Right lung (tissue), 5 donors: ENCODE measurements around the gene PIGU. TPM values are rescaled to one million over a fixed set of nuclear protein-coding genes. Genes with fewer than 3 reads are reported as not detected.
"Not testable (repeated sequence)": the region's sequence is repeated elsewhere in the genome, so short reads cannot be mapped to it uniquely, and the experiment has no call there.

Experiments used
- DNase-seq, 2 donors: peaks; one replicate each; pipeline ENCODE4 v3.0.0-alpha.2; 2013
- polyA plus RNA-seq, 5 donors: library from polyadenylated mRNA; unstranded; fragments of 120-200 nt; gene quantifications; one replicate each; pipeline versions ENCODE4 v1.2.1 to v1.2.3, GENCODE V29; 2013; ENCODE audit warnings: inconsistent platforms in 1 of 5, low replicate concordance in 1 of 5; ENCODE audit not compliant: insufficient read length in 5 of 5, insufficient read depth in 1 of 5

PIGU gene
- polyA plus RNA-seq, 5 donors, result 31.2 to 40.4 (median 35.2) TPM

DNA sequence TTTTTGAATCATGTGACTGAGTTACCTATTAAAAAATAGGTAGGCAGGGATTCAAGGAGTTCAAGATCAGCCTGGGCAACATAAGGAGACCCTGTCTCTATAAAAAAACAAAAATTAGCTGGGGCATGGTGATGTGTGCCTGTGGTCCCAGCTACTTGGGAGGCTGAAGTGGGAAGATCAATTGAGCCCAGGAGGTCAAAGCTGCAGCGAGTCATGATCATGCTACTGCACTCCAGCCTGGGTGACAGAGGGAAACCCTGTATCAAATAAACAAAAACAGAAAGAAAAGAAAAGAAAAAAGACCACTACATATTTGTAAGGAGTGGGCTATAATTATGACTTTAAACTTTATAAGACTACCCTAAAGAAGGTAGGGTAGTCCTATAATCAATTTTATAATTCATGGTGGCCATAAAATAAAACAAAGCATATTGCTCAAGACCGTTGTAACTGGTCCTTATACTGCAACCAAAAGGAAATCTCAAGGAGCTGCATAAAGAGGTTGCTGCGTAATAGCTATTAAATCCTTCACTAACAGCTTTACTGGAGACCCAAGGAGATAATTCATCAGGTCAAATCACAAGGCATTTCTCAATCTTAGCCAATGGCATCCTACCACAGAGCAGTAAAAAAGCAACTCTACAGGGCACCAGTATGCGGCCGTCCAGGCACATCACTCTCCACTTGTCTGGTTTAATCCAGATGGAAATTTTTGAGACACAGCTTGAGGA, 13.5 kb downstream of the PIGU start:
- no peak for DNase-seq

- DNase-seq, result not testable (repeated sequence)
Measured at GRCh38 chr20:34661811-34662210, 15.1 kb downstream of the PIGU start.

- DNase-seq, result not testable (repeated sequence)
Measured at GRCh38 chr20:34658654-34659053, 18.2 kb downstream of the PIGU start.

DNA sequence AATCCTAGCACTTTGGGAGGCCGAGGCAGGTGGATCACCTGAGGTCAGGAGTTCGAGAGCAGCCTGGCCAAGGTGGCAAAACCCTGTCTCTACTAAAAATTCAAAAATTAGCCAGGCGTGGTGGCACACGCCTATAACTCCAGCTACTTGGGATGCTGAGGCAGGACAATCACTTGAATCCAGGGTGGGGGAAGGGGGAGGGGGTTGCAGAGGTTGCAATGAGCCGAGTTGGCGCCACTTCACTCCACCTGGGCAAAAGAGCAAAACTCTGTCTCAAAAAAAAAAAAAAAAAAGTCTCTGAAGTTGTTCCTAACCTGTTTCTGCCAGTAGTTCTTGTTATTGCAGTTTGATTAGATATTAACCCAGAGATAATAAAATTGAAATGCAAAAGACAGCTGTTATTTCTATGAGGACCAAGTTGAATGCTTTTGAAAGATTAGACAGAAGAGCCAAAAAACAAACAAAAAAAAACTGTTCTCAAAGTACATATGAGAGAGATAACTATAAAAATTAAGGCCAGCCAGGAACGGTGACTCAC, 22.6 kb downstream of the PIGU start:
- no peak for DNase-seq

GRCh38 chr20:34651200-34651599, 25.7 kb downstream of the PIGU start:
- no peak for DNase-seq

DNA sequence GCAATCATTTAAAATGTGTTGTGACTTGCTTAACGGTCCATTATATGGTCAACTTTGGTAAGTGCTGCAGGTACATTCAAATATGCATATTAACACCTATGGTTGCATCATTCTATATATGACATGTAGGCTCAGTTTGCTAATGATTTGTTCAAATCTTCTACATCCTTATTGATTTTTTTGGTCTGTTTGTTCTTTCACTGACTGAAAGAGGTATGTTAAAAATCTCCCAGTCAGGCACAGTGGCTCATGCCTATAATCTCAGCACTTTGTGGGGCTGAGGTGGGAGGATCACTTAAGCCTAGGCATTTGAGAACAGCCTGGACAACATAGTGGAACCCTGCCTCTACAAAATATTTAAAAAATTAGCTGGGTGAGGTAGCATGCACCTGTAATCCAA, 29.2 kb downstream of the PIGU start:
- no peak for DNase-seq

GRCh38 chr20:34644951-34645350, 31.9 kb downstream of the PIGU start:
- DNase-seq, result no peak

GRCh38 chr20:34644345-34644744, 32.5 kb downstream of the PIGU start:
- no peak for DNase-seq

DNA sequence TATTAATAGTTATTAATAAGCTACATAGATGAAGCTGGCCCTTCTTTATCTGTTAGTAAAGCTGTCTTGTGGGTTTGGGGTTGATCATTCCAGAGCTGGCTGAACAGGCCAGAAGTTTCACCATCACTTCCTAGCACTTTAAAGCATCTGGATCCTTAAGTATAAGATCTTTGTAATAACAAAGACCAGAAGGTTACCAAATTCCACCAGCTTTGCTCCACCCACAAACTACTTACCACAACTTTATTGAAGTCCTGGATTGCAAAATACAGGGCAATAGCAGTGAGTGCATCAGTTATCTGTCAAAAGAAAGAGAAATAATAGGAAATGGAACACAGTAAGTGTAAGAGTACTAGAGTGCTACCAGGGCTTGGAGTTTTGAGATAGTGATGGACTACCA, 33.0 kb downstream of the PIGU start:
- DNase-seq, result no peak

DNA sequence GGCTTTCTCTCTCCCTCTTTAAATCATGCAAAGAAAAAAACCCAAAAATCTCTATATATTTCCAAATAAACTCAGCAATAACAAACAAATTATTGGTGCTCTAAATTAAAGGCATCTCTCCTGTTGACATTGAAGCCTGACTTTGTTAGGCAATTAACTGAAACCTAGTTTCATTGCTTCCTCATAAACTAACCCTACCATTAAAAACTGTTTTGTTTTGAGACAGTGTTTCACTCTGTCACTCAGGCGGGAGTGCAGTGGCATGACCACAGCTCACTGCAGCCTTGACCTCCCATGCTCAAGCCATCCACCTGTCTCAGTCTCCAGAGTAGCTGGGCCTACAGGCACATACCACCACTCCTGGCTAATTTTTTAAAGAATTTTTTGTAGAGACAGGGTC, 34.9 kb downstream of the PIGU start:
- DNase-seq, result no peak

GRCh38 chr20:34639755-34640222, 37.1 kb downstream of the PIGU start:
- no peak for DNase-seq

DNA sequence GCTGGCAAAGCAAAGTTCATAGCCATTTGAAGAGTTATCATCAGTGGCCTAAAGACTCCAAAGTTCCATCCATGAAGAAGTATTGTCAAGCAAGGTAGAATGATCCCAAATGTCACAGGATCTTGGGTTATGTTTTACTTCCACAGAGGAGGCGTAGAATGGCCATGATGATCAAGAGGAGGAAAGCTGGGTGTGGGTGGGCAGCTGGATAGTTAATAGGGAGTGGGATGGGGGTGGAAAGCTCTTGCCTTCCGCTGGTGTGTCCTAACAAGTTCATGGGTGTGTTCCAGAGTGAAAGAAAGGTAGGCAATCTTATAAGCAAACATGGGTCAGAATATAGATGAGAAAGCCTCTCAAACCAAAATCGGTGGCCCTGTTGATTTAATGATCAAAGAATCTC, 38.4 kb downstream of the PIGU start:
- DNase-seq, result no peak

DNA sequence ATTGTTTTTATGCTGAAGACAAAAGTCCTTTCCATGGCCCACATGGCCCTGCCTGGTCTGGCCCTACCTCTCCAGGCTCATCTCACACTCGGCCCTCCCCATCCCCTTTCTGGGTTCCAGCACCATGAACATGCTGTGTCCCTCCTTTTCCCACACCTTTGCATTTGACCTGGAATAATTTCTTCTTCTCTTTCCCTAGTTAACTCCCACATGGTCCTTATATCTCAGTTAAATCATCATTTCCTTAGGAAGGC, 38.9 kb downstream of the PIGU start:
- DNase-seq, result no peak

DNA sequence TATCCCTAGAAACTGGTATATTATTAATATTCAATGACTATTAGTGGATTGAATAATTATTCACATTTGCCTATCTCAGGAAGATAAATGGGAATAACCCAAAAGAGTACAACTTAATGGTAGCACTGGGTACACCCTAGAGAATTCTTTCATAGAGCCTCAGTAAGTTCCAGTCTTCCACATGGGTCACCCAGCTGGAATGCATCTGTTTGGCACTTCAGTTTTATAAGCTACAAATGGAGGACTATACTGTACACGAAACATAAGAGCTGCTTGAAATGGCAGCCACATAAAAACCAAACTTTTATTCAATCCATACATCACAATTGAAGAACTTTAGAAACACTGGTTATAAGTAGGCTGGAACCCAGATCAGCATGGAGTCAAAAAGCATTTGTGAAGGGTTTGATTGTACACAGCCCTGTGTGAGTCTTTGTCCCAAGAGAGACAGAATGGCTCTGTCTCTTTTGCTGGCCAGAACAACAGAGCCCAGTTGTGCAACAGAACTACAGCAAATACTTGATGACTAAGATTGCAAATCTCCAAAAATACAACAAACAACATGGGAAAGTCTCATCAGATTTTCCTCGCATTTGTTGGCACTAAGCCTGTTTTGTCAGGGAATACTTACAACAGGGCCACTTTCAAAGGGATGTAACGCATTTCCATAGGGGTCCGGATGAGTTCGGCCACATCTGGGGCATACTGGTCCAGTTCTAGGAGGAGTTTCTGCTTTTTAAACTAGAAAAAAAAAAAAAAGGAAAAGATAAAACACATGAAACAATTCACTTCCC, 39.5 kb downstream of the PIGU start:
- DNase-seq, result peak in 1 of 2 donors; percentile 9

DNA sequence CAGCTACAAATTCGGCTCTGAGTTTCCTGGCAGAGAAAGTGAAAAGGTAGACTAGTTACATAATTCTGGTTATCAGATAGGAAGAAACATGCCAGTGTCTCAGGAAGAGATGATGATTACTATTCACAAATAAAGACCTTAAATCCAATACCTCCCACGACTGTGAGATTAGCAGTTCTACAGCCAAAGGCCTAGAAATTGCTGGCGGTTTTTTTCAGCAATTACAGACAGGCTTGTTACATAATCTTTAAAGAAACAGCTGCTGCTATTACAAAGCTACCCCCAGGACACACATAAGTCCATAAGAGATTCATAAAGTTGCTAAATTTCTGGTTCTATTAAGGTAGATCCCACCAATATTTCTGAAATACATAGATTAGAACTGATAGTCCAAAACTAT, 40.2 kb downstream of the PIGU start:
- no peak for DNase-seq

DNA sequence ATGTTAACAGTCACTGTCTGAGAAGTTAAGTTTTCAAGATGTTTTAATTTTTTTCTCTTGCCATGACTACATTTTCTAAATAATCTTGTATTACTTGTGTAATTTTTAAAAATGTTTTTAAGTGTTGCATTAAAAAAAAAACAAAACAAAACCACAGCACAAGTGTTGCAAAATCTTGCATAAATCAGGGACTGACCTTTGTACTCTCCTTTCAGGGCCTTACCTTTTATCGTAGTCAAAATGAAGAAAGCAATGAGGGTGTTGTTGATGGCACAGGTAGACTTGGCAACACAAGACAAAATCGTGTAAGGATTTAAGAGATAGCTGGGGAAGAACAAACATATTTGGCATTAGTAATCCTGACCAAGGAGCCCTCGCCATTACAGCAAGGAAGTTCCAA, 42.5 kb downstream of the PIGU start:
- no peak for DNase-seq

GRCh38 chr20:34632870-34633452, 43.9 kb downstream of the PIGU start:
- no peak for DNase-seq

DNA sequence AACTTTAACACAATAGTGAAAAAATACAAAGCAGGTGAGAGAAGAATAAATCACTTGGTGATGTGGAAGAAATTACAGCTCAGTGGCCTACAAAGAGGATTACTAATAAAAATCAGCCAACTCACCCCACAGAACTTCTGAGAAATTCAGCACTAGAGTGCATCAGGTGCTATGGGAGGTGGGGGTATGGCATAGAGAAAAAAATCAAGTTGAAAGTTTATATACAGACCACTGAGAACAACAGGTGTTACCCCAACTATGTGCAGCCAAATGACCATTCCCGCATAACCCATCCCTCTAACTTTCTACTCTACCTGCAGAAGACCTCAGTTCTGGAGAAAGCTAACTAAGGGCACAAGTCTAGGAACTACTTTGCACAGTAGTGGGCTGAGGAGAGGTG, 47.0 kb downstream of the PIGU start:
- no peak for DNase-seq

DNA sequence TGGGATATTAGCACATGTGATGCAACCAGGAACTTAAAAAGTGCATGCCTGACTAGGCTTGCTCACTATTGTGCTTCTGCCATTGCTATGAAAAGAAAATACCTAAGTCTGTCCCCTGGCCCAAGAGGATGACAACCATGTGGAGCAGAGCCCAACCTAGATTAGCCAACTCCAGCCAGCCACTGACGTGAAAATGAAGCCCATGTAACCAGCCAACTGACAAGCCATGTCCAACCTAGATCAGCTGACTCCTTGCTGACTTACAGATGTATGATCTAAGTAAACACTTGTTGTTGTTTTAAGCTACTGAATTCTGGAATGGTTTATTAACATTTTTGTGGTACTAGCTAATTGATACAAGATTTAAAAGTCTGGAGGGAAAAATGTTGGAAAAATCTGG, 47.5 kb downstream of the PIGU start:
- DNase-seq, result no peak

- no peak for DNase-seq
Measured at GRCh38 chr20:34628026-34628425, 48.9 kb downstream of the PIGU start.

GRCh38 chr20:34627458-34627857, 49.4 kb downstream of the PIGU start:
- no peak for DNase-seq

GRCh38 chr20:34626992-34627391, 49.9 kb downstream of the PIGU start:
- no peak for DNase-seq

- DNase-seq, result no peak
Measured at GRCh38 chr20:34624629-34625028, 52.3 kb downstream of the PIGU start.
